Adrenal gland (tissue), 12 donors: ENCODE measurements around the gene TGFBRAP1. TPM values are rescaled to one million over a fixed set of nuclear protein-coding genes. Genes with fewer than 3 reads are reported as not detected.

Experiments
- DNase-seq, 7 donors: peaks; one replicate each; pipeline ENCODE4 v3.0.0-alpha.2; 2019 to 2020
- H3K27ac ChIP-seq, 5 donors: fragments of 200-600 bp; sonication (generic) in 4 of 5; 1 replicate in 3 of 5; 2 replicates in 2 of 5; pipeline versions ENCODE4 v1.5.1 to v1.8.0; 2016 to 2020; ENCODE audit warnings: mild to moderate bottlenecking in 1 of 5
- H3K27me3 ChIP-seq: fragments of 200-600 bp; 2 replicates; pipeline ENCODE4 v1.8.0; 2021
- H3K36me3 ChIP-seq, 2 donors: fragments of 200-600 bp; replicated peaks in 1 of 2; 1 replicate in 1 of 2; 2 replicates in 1 of 2; pipeline versions ENCODE4 v1.5.1 to v1.8.0; 2018 to 2022
- H3K4me1 ChIP-seq, 2 donors: fragments of 200-600 bp; replicated peaks in 1 of 2; 1 replicate in 1 of 2; 2 replicates in 1 of 2; pipeline versions ENCODE4 v1.5.1 to v1.8.0; 2018 to 2021
- H3K4me3 ChIP-seq, 4 donors: fragments of 200-600 bp; sonication (generic) in 3 of 4; one replicate each; pipeline ENCODE4 v1.5.1; 2016 to 2018
- H3K9me3 ChIP-seq, 3 donors: fragments of 200-600 bp; sonication (generic) in 1 of 3; replicated peaks in 1 of 3; 1 replicate in 2 of 3; 2 replicates in 1 of 3; pipeline versions ENCODE4 v1.5.1 to v1.8.0; 2016 to 2021
- POLR2A ChIP-seq, 2 donors: fragments of 450-650 bp; IDR thresholded peaks; one replicate each; pipeline ENCODE4 v1.6.1; 2017; ENCODE audit warnings: antibody characterized with exemption in 2 of 2, mild to moderate bottlenecking in 2 of 2, moderate library complexity in 1 of 2
- WGBS, 4 donors: extraction: QIAGEN DNeasy Blood & Tissue Kit in 2 of 4; methylation state at CpG; one replicate each; pipeline versions ENCODE4 v1.1.5 to v1.1.7; 2013 to 2017; 5-methylcytosine and 5-hydroxymethylcytosine counted together
- intact Hi-C, 2 donors: fragments of 100-400 bp; cut with DNase I; formaldehyde crosslinking; loops; one replicate each; pipeline versions ENCODE4 v1.14.1 to v1.15.0; 2022 to 2023
- polyA plus RNA-seq, 3 donors: library from polyadenylated mRNA; stranded (reverse); fragments of 200-250 nt in 2 of 3; fragments of 350-450 nt in 1 of 3; fragmentation: Illumina TruSeq in 1 of 3; extraction: RNeasy Lipid Tissue Mini Kit (QIAGEN cat#74804) in 1 of 3; gene quantifications; one replicate each; pipeline ENCODE4 v1.2.3, GENCODE V29; 2013 to 2014
- total RNA-seq, 9 donors: library from RNA; depleted of rRNA in 4 of 9; stranded (reverse); fragments of >200 nt in 4 of 9; fragments of 120-200 nt in 1 of 9; fragmentation: NEBNext Ultra II Directional in 1 of 9; extraction: Animal tissue kit (Norgen Biotek cat#: 25700) in 1 of 9; gene quantifications; one replicate each; pipeline versions ENCODE4 v1.1.0 to v1.2.4, GENCODE V29; 2013 to 2023
- TF ChIP-seq, protein P1 (sequence below), 6 experiments: fragments of 450-650 bp in 4 of 6; fragments of 200-600 bp in 2 of 6; sonication (generic) in 1 of 6; IDR thresholded peaks; 1 replicate in 5 of 6; 2 replicates in 1 of 6; pipeline versions ENCODE4 v1.5.1 to v1.8.0; 2016 to 2021; ENCODE audit warnings: antibody characterized with exemption in 6 of 6, mild to moderate bottlenecking in 2 of 6, moderate library complexity in 1 of 6
- donor health status: healthy with polysubstance abuse.
- donor health status: Bipolar disorder and iron deficiency.
- donor health status: DM: yes; HTN: yes; CAD: no.
- donor health status: DM: no; HTN: no; CAD: no.
- donor health status: DM: no; HTN: no; CAD: no.
- donor health status: DM: yes; HTN: yes; CAD: no.

Gene TGFBRAP1
- total and polyA plus RNA-seq, 12 donors: 5.1 to 29.7 (median 22.3) TPM

DNA sequence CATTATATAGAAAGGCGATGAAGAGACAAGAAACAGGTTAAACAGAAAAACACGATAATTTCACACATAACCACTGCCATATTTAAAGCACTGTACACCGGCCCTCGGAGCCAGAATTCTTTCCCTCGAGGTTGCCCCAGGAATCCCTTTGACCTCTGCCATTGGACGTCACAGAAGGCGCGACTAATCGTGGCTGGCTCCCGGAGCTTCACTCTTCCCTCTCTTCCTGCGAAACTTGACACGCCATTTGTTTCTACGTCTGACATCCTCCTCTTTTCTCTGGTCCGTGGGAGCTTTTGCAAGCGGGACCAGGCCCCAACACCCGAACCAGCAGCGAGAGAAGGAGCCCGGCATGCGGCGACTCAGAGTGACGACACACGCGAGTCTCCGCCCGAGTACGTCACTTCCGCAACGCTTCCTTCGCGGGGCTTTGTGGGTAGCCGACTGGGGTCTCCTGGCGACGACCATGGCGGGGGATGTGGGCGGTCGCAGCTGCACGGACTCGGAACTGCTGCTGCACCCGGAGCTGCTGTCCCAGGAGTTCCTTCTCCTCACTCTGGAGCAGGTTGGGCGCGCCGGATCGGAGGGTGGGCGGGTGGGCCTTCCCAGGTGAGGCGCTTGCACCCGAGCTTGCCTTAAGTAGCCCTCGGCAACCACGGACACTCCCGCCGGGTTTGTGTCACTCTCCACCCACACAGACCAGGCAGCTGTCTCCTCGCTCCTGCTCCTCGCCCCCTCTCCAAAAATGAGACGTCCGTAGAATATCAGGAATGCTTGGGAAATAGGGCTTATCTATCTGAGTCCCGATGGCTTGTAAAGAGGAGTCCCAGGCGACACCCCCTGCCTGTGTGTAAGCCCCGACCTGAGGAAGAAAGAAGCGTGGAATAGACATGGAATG is 7.8 kb upstream of the TGFBRAP1 start, which contains the start of gene C2orf49:
Gene C2orf49 (plus strand): TSS at position 419 of the 898 bp plus-strand sequence. CDS start 48 bp downstream, at position 467.
- peak in 1 of 2 donors; percentile 39 for TF ChIP-seq POLR2A (IDR thresholded peaks at IDR 0.05)
- TF ChIP-seq, protein P1, sequence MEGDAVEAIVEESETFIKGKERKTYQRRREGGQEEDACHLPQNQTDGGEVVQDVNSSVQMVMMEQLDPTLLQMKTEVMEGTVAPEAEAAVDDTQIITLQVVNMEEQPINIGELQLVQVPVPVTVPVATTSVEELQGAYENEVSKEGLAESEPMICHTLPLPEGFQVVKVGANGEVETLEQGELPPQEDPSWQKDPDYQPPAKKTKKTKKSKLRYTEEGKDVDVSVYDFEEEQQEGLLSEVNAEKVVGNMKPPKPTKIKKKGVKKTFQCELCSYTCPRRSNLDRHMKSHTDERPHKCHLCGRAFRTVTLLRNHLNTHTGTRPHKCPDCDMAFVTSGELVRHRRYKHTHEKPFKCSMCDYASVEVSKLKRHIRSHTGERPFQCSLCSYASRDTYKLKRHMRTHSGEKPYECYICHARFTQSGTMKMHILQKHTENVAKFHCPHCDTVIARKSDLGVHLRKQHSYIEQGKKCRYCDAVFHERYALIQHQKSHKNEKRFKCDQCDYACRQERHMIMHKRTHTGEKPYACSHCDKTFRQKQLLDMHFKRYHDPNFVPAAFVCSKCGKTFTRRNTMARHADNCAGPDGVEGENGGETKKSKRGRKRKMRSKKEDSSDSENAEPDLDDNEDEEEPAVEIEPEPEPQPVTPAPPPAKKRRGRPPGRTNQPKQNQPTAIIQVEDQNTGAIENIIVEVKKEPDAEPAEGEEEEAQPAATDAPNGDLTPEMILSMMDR (IDR thresholded peaks at IDR 0.05): no peak
- no peaks in the 10 kb centered on the region for H3K9me3 ChIP-seq
- peaks cover 0 to 18% of the 10 kb centered on the region in 2 donors for H3K36me3 ChIP-seq
- DNase-seq: peak; percentile 86 to 94 (median 88)
- peaks cover 12 to 24% of the 10 kb centered on the region in 2 donors for H3K4me1 ChIP-seq
- H3K27me3 ChIP-seq: no peaks in the 10 kb centered on the region
- WGBS, 4 donors: 0 to 1% (median 0%) methylated on average over 35 to 58 of the region's 58 CpGs
- peak within 1 kb of the TSS; percentile 36 to 86 (median 63) for H3K4me3 ChIP-seq
- peak within 1 kb of the TSS; percentile 86 to 99 (median 92) for H3K27ac ChIP-seq
- intact Hi-C loops: no loop called here

DNA sequence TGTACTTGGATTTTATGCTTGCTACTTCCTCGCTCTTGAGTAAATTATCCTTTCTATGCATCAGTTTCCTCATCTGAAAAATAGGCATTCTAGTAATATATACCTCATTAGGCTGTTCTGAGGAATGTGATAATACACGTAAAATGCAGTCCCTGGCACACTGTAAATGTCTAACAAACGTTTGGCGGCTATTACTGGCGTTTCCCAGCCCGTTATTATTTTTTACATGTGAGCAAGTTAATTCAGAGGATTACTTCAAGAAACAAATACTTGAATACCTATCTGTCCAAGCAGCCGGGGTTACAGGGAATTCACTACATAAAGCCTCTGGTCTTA is 7.2 kb upstream of the TGFBRAP1 start:
- Histone ChIP-seq H3K27ac (peak overlapping the region; percentile 86 to 99 (median 92)), H3K9me3 (no peaks in the 10 kb centered on the region), H3K36me3 (peaks cover 0 to 16% of the 10 kb centered on the region in 2 donors), H3K27me3 (no peaks in the 10 kb centered on the region), H3K4me1 (peaks cover 12 to 24% of the 10 kb centered on the region in 2 donors), H3K4me3 (peak overlapping the region; percentile 36 to 86 (median 63))
- TF ChIP-seq, protein P1 (IDR thresholded peaks at IDR 0.05): no peak
- TF ChIP-seq POLR2A (IDR thresholded peaks at IDR 0.05): no peak
- no peak for DNase-seq
- intact Hi-C loops: no loop called here
- 2 to 4% (median 3%) methylated on average over 7 of the region's 7 CpGs for WGBS, 4 donors

DNA sequence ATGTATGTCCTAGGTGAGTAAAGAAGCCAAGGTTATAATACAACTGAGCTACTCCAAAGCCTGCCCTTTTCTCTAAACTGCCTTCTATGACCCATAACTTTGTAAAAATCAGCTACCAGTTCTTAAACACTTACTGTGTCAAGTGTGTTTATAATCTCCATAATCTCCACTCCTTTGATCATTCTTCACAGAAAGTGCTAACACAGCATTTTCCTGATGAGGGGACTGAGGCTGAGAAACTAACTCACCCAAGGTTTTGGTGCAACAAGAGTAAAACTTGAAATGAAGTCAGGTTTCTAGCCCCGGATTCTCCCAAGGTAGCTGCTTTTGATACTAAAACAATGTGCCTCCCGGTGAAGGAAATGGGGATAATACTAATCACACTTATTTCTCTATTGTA is 5.9 kb upstream of the TGFBRAP1 start:
- Histone ChIP-seq H3K27ac (no peak overlapping the region), H3K27me3 (no peaks in the 10 kb centered on the region), H3K4me3 (no peak overlapping the region), H3K9me3 (no peaks in the 10 kb centered on the region), H3K36me3 (peaks cover 0 to 3% of the 10 kb centered on the region in 2 donors), H3K4me1 (peaks cover 12 to 24% of the 10 kb centered on the region in 2 donors)
- 88 to 97% (median 92%) methylated on average over 2 of the region's 2 CpGs for WGBS, 4 donors
- no peak for DNase-seq
- TF ChIP-seq, protein P1 (IDR thresholded peaks at IDR 0.05): no peak
- no peak for TF ChIP-seq POLR2A (IDR thresholded peaks at IDR 0.05)
- intact Hi-C loops: no loop called here

DNA sequence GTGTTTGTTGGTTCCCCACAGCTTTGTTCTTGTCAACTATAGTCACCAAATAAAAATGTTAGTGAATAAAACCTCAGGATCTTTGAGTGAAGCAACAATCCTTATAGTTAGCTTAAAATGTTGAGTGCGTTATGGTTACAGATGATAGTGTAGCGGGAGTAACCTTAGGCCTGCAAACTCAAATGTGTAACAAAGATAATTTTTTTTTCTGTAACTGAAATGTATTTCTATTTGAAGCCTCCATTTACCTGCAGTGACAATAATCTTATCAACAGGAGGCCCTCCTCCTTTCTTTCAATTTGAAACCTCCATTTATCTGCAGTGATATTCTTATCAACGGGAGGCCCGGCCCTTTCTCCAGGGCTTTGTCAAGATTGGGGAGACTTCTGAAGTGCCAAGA is 4.7 kb upstream of the TGFBRAP1 start:
- TF ChIP-seq POLR2A (IDR thresholded peaks at IDR 0.05): no peak
- TF ChIP-seq, protein P1 (IDR thresholded peaks at IDR 0.05): no peak

More for the DNA sequence above, 4.7 kb upstream of the TGFBRAP1 start:
- Histone ChIP-seq H3K4me3 (no peak overlapping the region), H3K9me3 (no peaks in the 10 kb centered on the region), H3K36me3 (no peaks in the 10 kb centered on the region), H3K27me3 (no peaks in the 10 kb centered on the region), H3K4me1 (peaks cover 15 to 25% of the 10 kb centered on the region in 2 donors), H3K27ac (no peak overlapping the region)
- 92 to 97% (median 94%) methylated on average over 4 of the region's 4 CpGs for WGBS, 4 donors
- no peak for DNase-seq
- intact Hi-C loops: no loop called here
